GM10248 (cell line): ENCODE data around the gene SAPCD1.
"Not testable (repeated sequence)": the region's sequence is repeated elsewhere in the genome, so short reads cannot be mapped to it uniquely, and the experiment has no call there.

Source experiments
- CTCF ChIA-PET: fragments of 300-600 bp; sonication (Branson Sonifier 250); formaldehyde crosslinking; extraction: SDS; loops from one replicate; lab custom pipeline; 2021; ENCODE audit warnings: antibody characterized with exemption; lab: Yijun Ruan, JAX
- POLR2A ChIA-PET: fragments of 350-650 bp; sonication (Branson Sonifier 250); formaldehyde crosslinking; extraction: SDS; loops from one replicate; lab custom pipeline; 2020; ENCODE audit warnings: antibody characterized with exemption; lab: Yijun Ruan, JAX
- DNase-seq: peaks from one replicate; pipeline ENCODE4 v3.0.0; 2012; ENCODE audit errors: extremely low spot score
- TF ChIP-seq, protein P1 (sequence below): IDR thresholded peaks from 2 replicates; pipeline ENCODE4 v1.5.1; 2012; ENCODE audit warnings: mild to moderate bottlenecking, low read depth; ENCODE audit errors: extremely low read depth, missing control alignments, control extremely low read depth

Gene SAPCD1

DNA sequence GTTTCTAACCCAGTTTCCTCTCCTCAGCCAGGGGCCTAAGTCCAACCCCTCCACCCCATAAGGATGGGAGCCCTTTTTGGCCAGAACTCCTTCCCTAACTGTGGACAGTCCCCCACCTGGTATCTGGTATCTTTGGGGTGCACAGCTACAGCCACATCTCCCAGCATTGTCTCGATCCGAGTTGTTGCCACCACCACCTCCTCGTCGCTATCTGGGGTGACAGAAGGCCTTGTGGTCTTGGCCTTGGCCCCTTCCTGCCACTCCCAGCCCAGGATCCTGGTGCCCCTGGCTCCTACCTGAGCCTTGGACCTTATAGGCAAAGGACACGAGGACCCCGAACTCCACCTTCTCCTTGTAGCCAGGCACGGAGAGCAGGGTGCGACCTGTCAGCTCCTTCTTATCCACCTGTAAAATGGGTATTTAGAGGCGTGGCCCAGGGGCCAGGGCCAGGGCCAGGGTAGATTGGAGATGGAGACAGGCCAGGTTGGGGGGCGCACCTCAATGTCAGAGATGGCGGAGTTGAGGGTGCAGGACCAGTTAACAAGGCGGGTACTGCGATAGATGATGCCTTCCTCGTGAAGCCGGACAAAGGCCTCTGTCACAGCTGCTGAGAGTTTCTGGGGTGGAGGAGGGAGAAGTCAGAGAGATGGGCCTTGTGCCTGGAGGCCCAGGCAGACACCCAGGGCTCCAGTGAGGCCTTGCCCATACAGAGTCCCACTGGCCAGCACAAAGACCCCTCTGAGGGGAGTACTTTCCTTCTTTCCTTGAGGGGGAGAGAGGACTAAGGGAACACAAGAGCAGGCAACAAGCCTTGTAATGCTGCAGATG lies 21.9 kb downstream of the SAPCD1 start:
- ChIA-PET POLR2A (no interaction called here), CTCF (interaction anchor here (1.3 to 7.2 kb wide), 3 partner anchors 10 to 15 kb away, joined by 4 to 41 read pairs (median 10); no protein-coding TSS in a partner anchor)
- TF ChIP-seq, protein P1, sequence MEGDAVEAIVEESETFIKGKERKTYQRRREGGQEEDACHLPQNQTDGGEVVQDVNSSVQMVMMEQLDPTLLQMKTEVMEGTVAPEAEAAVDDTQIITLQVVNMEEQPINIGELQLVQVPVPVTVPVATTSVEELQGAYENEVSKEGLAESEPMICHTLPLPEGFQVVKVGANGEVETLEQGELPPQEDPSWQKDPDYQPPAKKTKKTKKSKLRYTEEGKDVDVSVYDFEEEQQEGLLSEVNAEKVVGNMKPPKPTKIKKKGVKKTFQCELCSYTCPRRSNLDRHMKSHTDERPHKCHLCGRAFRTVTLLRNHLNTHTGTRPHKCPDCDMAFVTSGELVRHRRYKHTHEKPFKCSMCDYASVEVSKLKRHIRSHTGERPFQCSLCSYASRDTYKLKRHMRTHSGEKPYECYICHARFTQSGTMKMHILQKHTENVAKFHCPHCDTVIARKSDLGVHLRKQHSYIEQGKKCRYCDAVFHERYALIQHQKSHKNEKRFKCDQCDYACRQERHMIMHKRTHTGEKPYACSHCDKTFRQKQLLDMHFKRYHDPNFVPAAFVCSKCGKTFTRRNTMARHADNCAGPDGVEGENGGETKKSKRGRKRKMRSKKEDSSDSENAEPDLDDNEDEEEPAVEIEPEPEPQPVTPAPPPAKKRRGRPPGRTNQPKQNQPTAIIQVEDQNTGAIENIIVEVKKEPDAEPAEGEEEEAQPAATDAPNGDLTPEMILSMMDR, result no peak
- DNase-seq, result no peak

DNA sequence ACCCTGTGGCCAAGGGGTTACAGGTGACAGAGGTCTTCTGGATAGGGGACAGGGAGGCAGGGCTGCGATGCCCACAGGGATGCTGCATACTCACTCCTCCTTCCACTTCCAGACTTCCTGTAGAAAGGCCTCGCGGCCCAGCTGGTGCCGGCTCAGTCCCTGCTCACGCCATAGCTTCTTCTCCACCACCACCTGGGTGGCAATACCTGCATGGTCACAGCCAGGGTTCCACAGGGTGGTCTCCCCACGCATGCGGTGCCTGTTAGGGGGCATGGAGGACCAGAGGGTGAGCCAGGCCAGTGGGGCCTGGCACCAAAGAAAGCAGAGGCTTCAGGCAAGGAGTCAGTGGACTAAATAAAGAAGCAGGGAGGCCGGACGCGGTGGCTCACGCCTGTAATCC lies 23.0 kb downstream of the SAPCD1 start:
- ChIA-PET CTCF (interaction anchor here (1.0 to 7.2 kb wide), 6 partner anchors 8 to 44 kb away, joined by 3 to 41 read pairs (median 5); partner anchors contain the start of gene VWA7), POLR2A (no interaction called here)
- DNase-seq, result no peak
- TF ChIP-seq, protein P1, result no peak

DNA sequence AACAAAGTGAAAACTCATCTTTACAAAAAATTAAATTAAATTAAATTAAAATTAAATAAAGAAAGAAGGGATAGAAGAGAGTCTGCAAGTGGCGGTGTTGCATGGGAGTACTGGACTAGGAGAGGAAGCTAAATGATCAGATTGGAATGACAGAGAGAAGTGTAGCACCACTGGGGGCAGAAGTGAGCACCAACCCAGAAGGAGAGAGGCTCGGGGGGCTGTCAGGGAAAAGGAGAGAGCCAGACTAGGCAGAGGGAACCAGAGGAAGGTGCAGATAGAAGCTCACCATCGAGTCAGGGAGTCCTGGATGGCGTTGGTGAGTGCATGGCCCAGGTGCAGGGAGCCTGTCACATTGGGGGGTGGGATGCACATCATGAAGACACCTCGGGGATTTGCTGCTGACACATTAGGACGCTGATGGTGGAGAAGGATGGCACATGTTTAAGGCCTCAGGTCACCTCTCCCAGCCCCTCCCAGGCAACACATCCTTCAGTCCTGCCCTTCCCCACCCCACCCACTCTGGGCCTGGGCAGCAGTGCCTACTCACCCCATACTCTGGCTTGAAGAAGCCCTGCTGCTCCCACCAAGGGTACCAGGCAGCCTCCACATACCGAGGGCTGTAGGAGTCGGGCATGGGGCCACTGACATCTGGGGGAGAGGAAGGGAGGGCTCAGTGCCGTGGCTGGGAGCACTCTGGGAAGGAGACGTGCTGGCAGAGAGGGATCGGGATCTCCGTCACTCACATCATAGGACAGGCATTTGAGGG lies 29.1 kb downstream of the SAPCD1 start:
- TF ChIP-seq, protein P1, result peak; percentile 60
- ChIA-PET CTCF (interaction anchor here (0.6 to 1.9 kb wide), 20 partner anchors 10 to 107 kb away, joined by 3 to 12 read pairs (median 4); partner anchors contain the start of genes DDAH2, LSM2, MSH5 and VWA7), POLR2A (interaction anchor here (1.2 kb wide), 1 partner anchor 15 kb away, joined by 3 read pairs; the partner anchor contains the start of gene LSM2)
- DNase-seq, result peak; percentile 53

DNA sequence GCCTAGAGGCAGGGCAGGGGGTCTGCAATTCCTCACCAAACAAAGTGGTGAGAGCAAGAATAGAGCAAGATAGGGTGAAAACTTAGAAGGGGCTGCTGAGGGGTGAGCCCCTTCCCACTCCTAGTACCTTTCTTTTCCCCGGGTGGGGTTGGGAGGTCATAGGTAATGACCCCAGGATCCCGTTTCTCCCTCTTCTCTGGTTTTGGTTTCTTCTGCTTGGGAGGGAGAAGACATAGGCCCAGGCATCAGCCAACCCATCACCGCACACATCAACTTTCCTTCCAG lies 29.6 kb downstream of the SAPCD1 start:
- TF ChIP-seq, protein P1, result no peak
- ChIA-PET CTCF (interaction anchor here (0.7 to 1.9 kb wide), 7 partner anchors 15 to 108 kb away, joined by 3 to 10 read pairs (median 4); partner anchors contain the start of genes LSM2 and MSH5), POLR2A (interaction anchor here (1.2 kb wide), 1 partner anchor 15 kb away, joined by 3 read pairs; the partner anchor contains the start of gene LSM2)
- no peak for DNase-seq

DNA sequence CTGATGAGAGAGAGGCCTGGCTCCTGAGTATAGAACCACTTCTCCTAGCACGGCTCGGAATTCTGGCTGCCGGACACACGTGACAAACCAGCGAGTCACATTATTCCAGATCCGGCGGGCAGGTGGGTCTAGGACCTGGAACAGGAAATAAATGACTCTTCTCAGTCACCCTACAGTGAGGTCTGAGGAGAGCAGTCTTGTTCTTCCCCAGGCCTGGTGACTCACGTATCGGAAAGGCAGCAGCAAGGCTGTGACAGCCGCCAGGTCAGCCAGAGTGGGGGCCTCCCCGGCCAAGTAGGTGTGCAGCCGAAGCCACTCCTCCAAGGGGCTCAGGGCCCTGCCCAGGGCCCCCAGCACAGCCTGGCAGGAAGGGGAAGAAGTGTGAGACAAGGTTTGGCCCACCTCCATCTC lies 30.3 kb downstream of the SAPCD1 start:
- TF ChIP-seq, protein P1, result no peak
- CTCF ChIA-PET, result interaction anchor here (0.7 to 1.9 kb wide), 3 partner anchors 14 to 63 kb away, joined by 3 to 10 read pairs (median 4); partner anchors contain the start of genes DDAH2, LSM2 and MSH5
- peak; percentile 20 for DNase-seq
- POLR2A ChIA-PET, result no interaction called here

DNA sequence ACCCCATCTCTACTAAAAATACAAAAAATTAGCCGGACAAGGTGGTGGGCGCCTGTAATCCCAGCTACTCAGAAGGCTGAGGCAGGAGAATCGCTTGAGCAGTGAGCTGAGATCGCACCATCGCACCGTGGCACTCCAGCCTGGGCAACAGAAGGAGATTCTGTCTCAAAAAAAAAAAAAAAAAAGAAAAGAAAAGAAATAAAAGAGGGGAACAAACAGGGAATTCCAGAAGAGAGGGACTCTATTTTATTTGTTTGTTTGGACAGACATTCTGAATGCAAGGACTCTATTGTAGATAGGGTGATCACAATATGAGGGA lies 31.4 kb downstream of the SAPCD1 start:
- not testable (repeated sequence) for DNase-seq
- CTCF ChIA-PET, result interaction anchor here (1.2 to 2.7 kb wide), 3 partner anchors 9 to 64 kb away, joined by 4 to 13 read pairs (median 4); partner anchors contain the start of gene DDAH2
- POLR2A ChIA-PET, result interaction anchor here (1.4 kb wide), 1 partner anchor 34 kb away, joined by 4 read pairs; the partner anchor contains the start of gene HSPA1B
